GM19397 (cell line): ENCODE results near the gene CRPPA.
"Not testable (repeated sequence)": the region's sequence is repeated elsewhere in the genome, so short reads cannot be mapped to it uniquely, and the experiment has no call there.

ENCODE experiments used
- ATAC-seq: cut with Tn5 transposase; IDR thresholded peaks from one replicate; pipeline ENCODE4 v1.9.1; 2021; ENCODE audit warnings: mild to moderate bottlenecking, moderate library complexity; ENCODE audit not compliant: unreplicated experiment

The CRPPA gene

GRCh38 chr7:16398146-16399017, 23.0 kb downstream of the CRPPA start:
- no peak for ATAC-seq

- ATAC-seq = no peak
Observed at GRCh38 chr7:16397501-16398145, 23.7 kb downstream of the CRPPA start.

GRCh38 chr7:16396766-16397500, 24.4 kb downstream of the CRPPA start:
- no peak for ATAC-seq

DNA sequence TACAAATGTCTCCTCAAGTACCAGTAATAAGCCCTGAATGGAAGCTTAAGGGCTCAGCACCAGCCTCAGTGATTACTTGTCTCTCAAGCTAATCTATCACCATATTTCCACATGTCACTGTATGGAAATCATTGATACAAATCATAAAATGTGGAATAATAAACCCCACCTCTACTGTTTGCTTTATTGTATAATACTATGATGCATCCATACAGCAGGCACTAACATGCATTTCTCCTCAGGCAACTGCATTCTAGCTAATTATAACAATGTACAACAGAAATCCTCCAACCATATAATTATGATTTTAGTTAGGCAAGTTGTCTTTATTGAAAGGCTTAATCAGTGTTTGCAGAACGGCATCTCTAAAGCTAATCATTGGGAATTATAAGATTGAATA, 26.2 kb downstream of the CRPPA start:
- no peak for ATAC-seq

- ATAC-seq = no peak
Observed at GRCh38 chr7:16393862-16394422, 27.4 kb downstream of the CRPPA start.

- no peak for ATAC-seq
Observed at GRCh38 chr7:16392990-16393523, 28.3 kb downstream of the CRPPA start.

DNA sequence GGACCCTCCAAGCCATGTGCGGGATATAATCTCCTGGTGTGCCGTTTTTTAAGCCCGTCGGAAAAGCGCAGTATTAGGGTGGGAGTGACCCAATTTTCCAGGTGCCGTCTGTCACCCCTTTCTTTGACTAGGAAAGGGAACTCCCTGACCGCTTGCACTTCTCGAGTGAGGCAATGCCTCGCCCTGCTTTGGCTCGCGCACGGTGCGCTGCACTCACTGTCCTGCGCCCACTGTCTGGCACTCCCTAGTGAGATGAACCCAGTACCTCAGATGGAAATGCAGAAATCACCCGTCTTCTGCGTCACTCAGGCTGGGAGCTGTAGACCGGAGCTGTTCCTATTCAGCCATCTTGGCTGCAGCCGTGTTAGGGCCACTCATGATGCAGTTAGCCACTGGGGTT, 37.6 kb downstream of the CRPPA start:
- ATAC-seq = not testable (repeated sequence)

DNA sequence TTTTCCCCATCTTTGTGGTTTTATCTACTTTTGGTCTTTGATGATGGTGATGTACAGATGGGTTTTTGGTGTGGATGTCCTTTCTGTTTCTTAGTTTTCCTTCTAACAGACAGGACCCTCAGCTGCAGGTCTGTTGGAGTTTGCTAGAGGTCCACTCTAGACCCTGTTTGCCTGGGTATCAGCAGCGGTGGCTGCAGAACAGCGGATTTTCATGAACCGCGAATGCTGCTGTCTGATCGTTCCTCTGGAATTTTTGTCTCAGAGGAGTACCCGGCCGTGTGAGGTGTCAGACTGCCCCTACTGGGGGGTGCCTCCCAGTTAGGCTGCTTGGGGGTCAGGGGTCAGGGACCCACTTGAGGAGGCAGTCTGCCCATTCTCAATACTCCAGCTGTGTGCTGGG, 38.2 kb downstream of the CRPPA start:
- ATAC-seq = not testable (repeated sequence)
